ENCODE results near the gene PMS2. TPM values are rescaled to one million over a fixed set of nuclear protein-coding genes. Genes with fewer than 3 reads are reported as not detected.
"Not testable (repeated sequence)": the region's sequence is repeated elsewhere in the genome, so short reads cannot be mapped to it uniquely, and the experiment has no call there.

Gene PMS2
- total RNA-seq, 1 experiment from 2014 or later: 17.1 TPM

GRCh38 chr7:6056616-6057015 is 47.8 kb upstream of the PMS2 start:
- no peak overlapping the region for H4K8ac ChIP-seq (replicated peaks; ENCODE audit: insufficient read length, low read depth, low read length)
- H3K9ac ChIP-seq (ENCODE audit: extremely low read depth, insufficient read length, low read length): no peak overlapping the region
- no peak overlapping the region for H3K4me2 ChIP-seq (ENCODE audit: insufficient read depth, insufficient read length, low read length)
- H2BK120ac ChIP-seq (ENCODE audit: low read depth, low read length, poor library complexity, severe bottlenecking): no peak overlapping the region
- H2BK12ac ChIP-seq (ENCODE audit: insufficient read length, low read depth, low read length): no peak overlapping the region
- H3K4me1 Mint-ChIP-seq: peaks cover 11 to 15% of the 10 kb centered on the region in 2 experiments
- H2BK20ac ChIP-seq (ENCODE audit: low read depth, low read length, poor library complexity, severe bottlenecking): no peak overlapping the region
- no peak overlapping the region for H4K5ac ChIP-seq (ENCODE audit: insufficient read length, low read depth, low read length)
- H3K23ac ChIP-seq (ENCODE audit: insufficient read length, low read depth, low read length): no peak overlapping the region
- H2BK15ac ChIP-seq (ENCODE audit: low read depth, low read length): no peak overlapping the region
- no peak overlapping the region for H3K4me3 Mint-ChIP-seq
- no peaks in the 10 kb centered on the region for H3K23me2 ChIP-seq (ENCODE audit: insufficient read length, low read depth, low read length, poor library complexity, severe bottlenecking)
- no peak overlapping the region for H2BK5ac ChIP-seq (ENCODE audit: insufficient read length, low read length)
- no peak overlapping the region for H4K91ac ChIP-seq (ENCODE audit: insufficient read length, low read depth, low read length)
- H3K36me3 Mint-ChIP-seq (ENCODE audit: insufficient read depth in 1 of 3, low read depth in 3 of 3): peaks cover 12 to 32% (median 21%) of the 10 kb centered on the region in 3 experiments; a peak in 6 of 7 replicates
- no peak overlapping the region for H3K14ac ChIP-seq (ENCODE audit: insufficient read depth, low read length)
- H3K27me3 Mint-ChIP-seq (ENCODE audit: low read depth): no peaks in the 10 kb centered on the region
- H3K4ac ChIP-seq (ENCODE audit: low read depth, low read length): no peak overlapping the region
- H3K27ac ChIP-seq (ENCODE audit: insufficient read length, low read depth, low read length): no peak overlapping the region
- H3K4me1 ChIP-seq (ENCODE audit: insufficient read depth, low read length): no peaks in the 10 kb centered on the region
- no CpG with 5 or more reads among the region's 1 CpG for WGBS (ENCODE audit: extremely low coverage, insufficient read length, low lambda C conversion rate)
- H2AK5ac ChIP-seq (ENCODE audit: insufficient read length, low read length): no peak overlapping the region
- H3K9me3 ChIP-seq (ENCODE audit: control insufficient read depth, low read depth, low read length): no peaks in the 10 kb centered on the region
- no peak overlapping the region for H3K18ac ChIP-seq (ENCODE audit: insufficient read length, low read depth, low read length)
- H3K79me1 ChIP-seq (ENCODE audit: insufficient read depth, low read depth, low read length, poor library complexity, severe bottlenecking): peaks cover 3% of the 10 kb centered on the region
- DNase-seq: no peak
- no peak overlapping the region for H3K56ac ChIP-seq (ENCODE audit: insufficient read length, low read depth, low read length)
- no peak for TF ChIP-seq CTCF (conservative IDR thresholded peaks at IDR 0.05)
- H3T11ph ChIP-seq (ENCODE audit: low read length): no peak overlapping the region
- H4K20me1 ChIP-seq (ENCODE audit: control insufficient read depth, insufficient read depth, insufficient read length): no peaks in the 10 kb centered on the region
- H3K79me2 ChIP-seq (ENCODE audit: insufficient read depth, low read length): peaks cover 5% of the 10 kb centered on the region; the same call in 1 of the 2 replicates
- no peaks in the 10 kb centered on the region for H3K27me3 ChIP-seq (ENCODE audit: insufficient read depth, low read length)
- no peak overlapping the region for H2AFZ ChIP-seq (ENCODE audit: low read length)
- H3K27ac Mint-ChIP-seq: no peak overlapping the region
- H3K9me3 Mint-ChIP-seq: no peaks in the 10 kb centered on the region; a peak in 2 of 5 replicates

- H4K20me1 ChIP-seq (ENCODE audit: control insufficient read depth, insufficient read depth, insufficient read length); H2BK20ac ChIP-seq (ENCODE audit: low read depth, low read length, poor library complexity, severe bottlenecking); H2BK15ac ChIP-seq (ENCODE audit: low read depth, low read length); H4K91ac ChIP-seq (ENCODE audit: insufficient read length, low read depth, low read length); H3K79me2 ChIP-seq (ENCODE audit: insufficient read depth, low read length); H2AFZ ChIP-seq (ENCODE audit: low read length); H3K18ac ChIP-seq (ENCODE audit: insufficient read length, low read depth, low read length); H3K9me3 ChIP-seq (ENCODE audit: control insufficient read depth, low read depth, low read length); H2BK12ac ChIP-seq (ENCODE audit: insufficient read length, low read depth, low read length); H4K5ac ChIP-seq (ENCODE audit: insufficient read length, low read depth, low read length); H3K4ac ChIP-seq (ENCODE audit: low read depth, low read length); H2BK5ac ChIP-seq (ENCODE audit: insufficient read length, low read length); H3K27me3 ChIP-seq (ENCODE audit: insufficient read depth, low read length); DNase-seq; H3K27ac ChIP-seq (ENCODE audit: insufficient read length, low read depth, low read length); H2BK120ac ChIP-seq (ENCODE audit: low read depth, low read length, poor library complexity, severe bottlenecking); H3K14ac ChIP-seq (ENCODE audit: insufficient read depth, low read length); H3K23me2 ChIP-seq (ENCODE audit: insufficient read length, low read depth, low read length, poor library complexity, severe bottlenecking); H3K56ac ChIP-seq (ENCODE audit: insufficient read length, low read depth, low read length); H3K4me2 ChIP-seq (ENCODE audit: insufficient read depth, insufficient read length, low read length); H3K23ac ChIP-seq (ENCODE audit: insufficient read length, low read depth, low read length); H3K9ac ChIP-seq (ENCODE audit: extremely low read depth, insufficient read length, low read length); H3K27me3 Mint-ChIP-seq (ENCODE audit: low read depth); H3K4me3 Mint-ChIP-seq; H3K9me3 Mint-ChIP-seq; H2AK5ac ChIP-seq (ENCODE audit: insufficient read length, low read length); H4K8ac ChIP-seq (replicated peaks; ENCODE audit: insufficient read length, low read depth, low read length); H3T11ph ChIP-seq (ENCODE audit: low read length); H3K4me1 Mint-ChIP-seq; H3K4me1 ChIP-seq (ENCODE audit: insufficient read depth, low read length); H3K79me1 ChIP-seq (ENCODE audit: insufficient read depth, low read depth, low read length, poor library complexity, severe bottlenecking): not testable (repeated sequence)
- Mint-ChIP-seq H3K36me3 (ENCODE audit: insufficient read depth in 1 of 3, low read depth in 3 of 3) (peaks cover 21 to 49% (median 47%) of the 10 kb centered on the region in 3 experiments; a peak in 6 of 7 replicates), H3K27ac (peak overlapping the region in 1 of 3 experiments; percentile 86; a peak in 1 of 7 replicates)
- WGBS (ENCODE audit: extremely low coverage, insufficient read length, low lambda C conversion rate): no CpG with 5 or more reads among the region's 9 CpGs
These were observed 42.3 kb upstream of the PMS2 start for GRCh38 chr7:6051185-6051584.
